Fibroblast of lung (primary cell): ENCODE results near the gene PALMD. TPM values are rescaled to one million over a fixed set of nuclear protein-coding genes. Genes with fewer than 3 reads are reported as not detected.
A peak's percentile ranks its signal among the peaks of the same experiment; 100 is the strongest.

Experiments used
- DNase-seq, 2 donors: peaks; one replicate each; pipeline versions ENCODE4 v3.0.0 to v3.0.0-alpha.2; 2010; ENCODE audit warnings: low read depth in 2 of 2
- H2AFZ ChIP-seq: 2 replicates; pipeline ENCODE4 v1.5.1; 2012; ENCODE audit warnings: low read length, control low read depth, inconsistent platforms
- H3K27ac ChIP-seq: 2 replicates; pipeline ENCODE4 v1.5.1; 2011; ENCODE audit warnings: low read length, control low read depth; ENCODE audit not compliant: insufficient read depth
- H3K27me3 ChIP-seq: 2 replicates; pipeline ENCODE4 v1.5.1; 2011; ENCODE audit warnings: mild to moderate bottlenecking, low read length; ENCODE audit not compliant: control insufficient read depth, insufficient read depth
- H3K36me3 ChIP-seq: 2 replicates; pipeline ENCODE4 v1.5.1; 2011; ENCODE audit warnings: low read length; ENCODE audit not compliant: control insufficient read depth, insufficient read depth
- H3K4me1 ChIP-seq: 2 replicates; pipeline ENCODE4 v1.5.1; 2011; ENCODE audit warnings: low read length; ENCODE audit not compliant: control insufficient read depth, insufficient read depth; ENCODE audit errors: extremely low read depth
- H3K4me2 ChIP-seq: 2 replicates; pipeline ENCODE4 v1.5.1; 2011; ENCODE audit warnings: low read length, control low read depth; ENCODE audit not compliant: insufficient read depth; ENCODE audit errors: extremely low read depth
- H3K4me3 ChIP-seq, 4 experiments: fragments of 200-600 bp in 1 of 4; sonication (generic) in 1 of 4; replicated peaks in 1 of 4; 2 replicates each; pipeline ENCODE4 v1.5.1; 2011 to 2016; ENCODE audit warnings: low read length in 4 of 4, low read depth in 3 of 4, mild to moderate bottlenecking in 3 of 4, control low read depth in 2 of 4, inconsistent platforms in 1 of 4, mixed read lengths in 1 of 4; ENCODE audit not compliant: insufficient read depth in 1 of 4; ENCODE audit errors: control extremely low read depth in 1 of 4
- H3K79me2 ChIP-seq: 2 replicates; pipeline ENCODE4 v1.5.1; 2012; ENCODE audit warnings: mild to moderate bottlenecking, low read length, inconsistent platforms; ENCODE audit not compliant: control insufficient read depth, insufficient read depth
- H3K9ac ChIP-seq: 2 replicates; pipeline ENCODE4 v1.5.1; 2011; ENCODE audit warnings: mild to moderate bottlenecking, low read length, control low read depth; ENCODE audit not compliant: insufficient read depth
- H3K9me3 ChIP-seq: 2 replicates; pipeline ENCODE4 v1.5.1; 2012; ENCODE audit warnings: low read depth, low read length; ENCODE audit not compliant: control insufficient read depth, insufficient read depth
- H4K20me1 ChIP-seq: 2 replicates; pipeline ENCODE4 v1.5.1; 2011; ENCODE audit warnings: low read length; ENCODE audit not compliant: control insufficient read depth, insufficient read depth; ENCODE audit errors: extremely low read depth
- CTCF ChIP-seq, 2 donors: IDR thresholded peaks in 1 of 2; conservative IDR thresholded peaks in 1 of 2; 1 replicate in 1 of 2; 2 replicates in 1 of 2; pipeline ENCODE4 v1.5.1; 2011 to 2012; ENCODE audit warnings: low read length in 2 of 2, control low read depth in 1 of 2, inconsistent platforms in 1 of 2, low read depth in 1 of 2, mild to moderate bottlenecking in 1 of 2
- EZH2 ChIP-seq: IDR thresholded peaks from 2 replicates; pipeline ENCODE4 v1.5.1; 2012; ENCODE audit warnings: low read length, control low read depth, mild to moderate bottlenecking; ENCODE audit errors: missing control alignments
- polyA plus RNA-seq, 2 donors: library from polyadenylated mRNA; depleted of rRNA in 1 of 2; stranded (reverse) in 1 of 2; unstranded in 1 of 2; fragments of >200 nt; gene quantifications; 2 replicates each; pipeline ENCODE4 v1.2.1, GENCODE V29; 2011 to 2012; ENCODE audit warnings: missing spikeins in 1 of 2
- total RNA-seq: library from RNA; depleted of rRNA; stranded (reverse); fragments of >200 nt; gene quantifications from 2 replicates; pipeline ENCODE4 v1.2.1, GENCODE V29; 2014

The PALMD gene
- total and polyA plus RNA-seq, 2 donors (not counting 1 experiment from before 2014, with no cell fraction given), result 1.5 to 31.0 TPM

GRCh38 chr1:99672038-99672437, 26.1 kb downstream of the PALMD start:
- H3K27ac ChIP-seq, result peak overlapping the region; percentile 70
- no peaks in the 10 kb centered on the region for H3K9me3 ChIP-seq
- no peak for DNase-seq
- H4K20me1 ChIP-seq, result no peaks in the 10 kb centered on the region
- H3K9ac ChIP-seq, result no peak overlapping the region
- H3K27me3 ChIP-seq, result no peaks in the 10 kb centered on the region
- H3K4me2 ChIP-seq, result no peak overlapping the region
- no peak overlapping the region for H3K4me3 ChIP-seq
- H2AFZ ChIP-seq, result no peak overlapping the region
- TF ChIP-seq CTCF (conservative IDR thresholded peaks at IDR 0.05 in 1 of 2, IDR thresholded peaks at IDR 0.05 in 1 of 2; ENCODE audit: low read depth in 1 of 2, low read length in 2 of 2) (no peak), EZH2 (no peak)
- no peaks in the 10 kb centered on the region for H3K79me2 ChIP-seq
- H3K4me1 ChIP-seq, result peaks cover 5% of the 10 kb centered on the region
- no peaks in the 10 kb centered on the region for H3K36me3 ChIP-seq

GRCh38 chr1:99672530-99673213, 26.8 kb downstream of the PALMD start:
- Histone ChIP-seq H3K4me1 (peaks cover 5% of the 10 kb centered on the region), H2AFZ (no peak overlapping the region), H3K4me2 (no peak overlapping the region), H3K4me3 (no peak overlapping the region), H3K36me3 (no peaks in the 10 kb centered on the region), H3K27me3 (no peaks in the 10 kb centered on the region), H3K9me3 (no peaks in the 10 kb centered on the region), H3K9ac (no peak overlapping the region), H4K20me1 (no peaks in the 10 kb centered on the region), H3K27ac (peak overlapping the region; percentile 70), H3K79me2 (no peaks in the 10 kb centered on the region)
- no peak for TF ChIP-seq CTCF (conservative IDR thresholded peaks at IDR 0.05 in 1 of 2, IDR thresholded peaks at IDR 0.05 in 1 of 2; ENCODE audit: low read depth in 1 of 2, low read length in 2 of 2)
- no peak for TF ChIP-seq EZH2
- DNase-seq, result peak in 1 of 2 donors; percentile 87

- no peak for TF ChIP-seq CTCF (conservative IDR thresholded peaks at IDR 0.05 in 1 of 2, IDR thresholded peaks at IDR 0.05 in 1 of 2; ENCODE audit: low read depth in 1 of 2, low read length in 2 of 2)
- TF ChIP-seq EZH2, result no peak
- Histone ChIP-seq H2AFZ (no peak overlapping the region), H3K27me3 (no peaks in the 10 kb centered on the region), H3K9ac (no peak overlapping the region), H3K4me2 (no peak overlapping the region), H3K79me2 (no peaks in the 10 kb centered on the region), H3K36me3 (no peaks in the 10 kb centered on the region), H4K20me1 (no peaks in the 10 kb centered on the region), H3K27ac (peak overlapping the region; percentile 15), H3K4me3 (no peak overlapping the region), H3K4me1 (peaks cover 5% of the 10 kb centered on the region), H3K9me3 (no peaks in the 10 kb centered on the region)
- DNase-seq, result no peak
Observed at GRCh38 chr1:99673315-99673714, 27.4 kb downstream of the PALMD start.
